NCI-H2029 (cell line): ENCODE measurements around the gene ZNF516.

Experiments used
- DNase-seq: peaks from one replicate; lab custom pipeline; 2025; lab: John Stamatoyannopoulos, UW

Gene ZNF516

DNA sequence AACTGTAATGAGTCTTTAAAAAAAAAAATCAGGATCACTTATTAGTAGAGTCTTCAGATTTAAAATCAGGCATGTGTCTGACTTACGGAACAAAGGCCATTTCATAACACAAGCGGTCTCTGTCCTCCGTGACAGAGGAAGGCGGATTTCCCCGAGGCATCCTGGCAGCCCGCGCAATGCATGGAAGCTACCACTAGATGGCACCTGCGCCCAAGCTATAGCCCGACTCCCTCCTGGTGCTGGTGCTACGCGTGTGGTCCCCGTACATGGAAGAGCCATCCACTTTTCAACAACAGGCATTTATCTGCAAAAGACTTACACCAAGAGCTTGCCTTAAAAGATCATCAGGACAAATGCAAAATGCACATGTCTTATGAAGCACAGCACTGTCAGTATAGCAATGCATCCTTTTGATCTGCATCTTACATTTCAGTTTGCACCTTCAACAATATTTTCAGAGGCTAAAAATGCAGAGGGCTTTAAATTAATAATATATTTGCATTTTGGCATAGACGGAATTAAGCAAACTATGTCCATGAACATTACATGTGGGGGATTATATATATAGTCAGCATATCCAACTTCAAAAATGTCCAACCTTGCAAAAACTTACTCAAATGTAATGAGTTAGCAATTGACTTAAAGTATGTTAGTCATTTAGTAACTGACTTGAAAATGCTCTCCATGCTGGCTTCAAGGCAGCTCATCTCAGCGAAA, 96.0 kb downstream of the ZNF516 start:
- DNase-seq: peak; percentile 5

- DNase-seq: no peak
These were observed 96.7 kb downstream of the ZNF516 start for GRCh38 chr18:76398295-76398694.

- DNase-seq: no peak
These were observed 97.4 kb downstream of the ZNF516 start for GRCh38 chr18:76397631-76398030.

DNA sequence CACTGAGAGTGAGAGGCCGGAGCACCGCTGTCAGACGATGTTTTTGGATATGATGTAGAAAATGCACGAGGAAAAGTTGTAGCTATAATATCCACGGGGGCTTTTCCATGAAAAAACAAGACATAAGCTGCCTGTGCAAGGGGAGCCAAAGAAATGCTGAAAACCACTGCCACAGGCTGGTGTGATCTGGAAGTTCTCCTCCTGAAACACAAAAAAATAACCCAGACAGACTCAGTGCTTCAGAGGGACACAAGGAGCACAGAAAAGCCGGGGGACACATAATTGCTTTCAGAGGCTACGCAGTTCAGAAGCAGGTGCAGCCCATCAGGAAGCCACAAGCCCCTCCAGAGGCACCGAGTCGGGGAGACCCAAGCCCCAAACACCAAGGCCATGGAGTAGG, 98.2 kb downstream of the ZNF516 start:
- DNase-seq: no peak

DNA sequence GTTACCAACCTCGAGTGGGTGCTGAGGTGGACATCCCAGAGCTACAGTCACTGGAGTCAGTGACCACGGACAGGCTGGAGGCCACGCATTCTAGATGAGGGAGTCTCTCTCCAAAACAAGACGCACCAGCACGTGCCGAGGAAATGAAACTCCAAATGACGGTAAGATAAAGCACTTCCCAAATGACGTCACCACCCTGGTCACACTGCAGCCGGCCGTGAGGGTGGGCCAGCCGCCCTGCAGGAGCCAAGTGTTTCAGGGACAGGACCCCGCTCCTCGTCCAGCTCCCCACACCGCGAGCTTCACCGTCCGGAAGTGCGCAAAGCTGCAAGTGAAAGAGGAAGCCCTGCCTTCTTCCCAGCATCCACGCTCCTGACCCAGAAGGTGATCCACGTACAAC, 99.4 kb downstream of the ZNF516 start:
- DNase-seq: no peak

- no peak for DNase-seq
These were observed 100.1 kb downstream of the ZNF516 start for GRCh38 chr18:76394780-76395476.

DNA sequence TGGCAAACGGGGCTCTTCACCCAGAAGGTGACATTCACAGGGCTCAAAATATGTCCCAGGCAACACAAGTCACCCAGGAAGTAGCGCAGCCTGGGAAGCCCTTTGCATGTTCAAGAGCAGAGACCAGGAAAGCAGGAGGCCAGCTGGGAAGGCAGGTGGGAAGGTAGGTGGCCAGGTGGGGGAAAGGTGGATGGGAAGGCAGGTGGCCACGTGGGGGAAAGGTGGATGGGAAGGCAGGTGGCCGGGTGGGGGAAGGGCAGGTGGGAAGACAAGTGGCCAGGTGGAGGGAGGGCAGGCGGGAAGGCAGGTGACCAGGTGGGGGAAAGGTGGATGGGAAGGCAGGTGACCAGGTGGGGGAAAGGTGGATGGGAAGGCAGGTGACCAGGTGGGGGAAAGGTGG, 102.7 kb downstream of the ZNF516 start:
- peak; percentile 23 for DNase-seq

GRCh38 chr18:76391746-76392145, 103.3 kb downstream of the ZNF516 start:
- DNase-seq: no peak

GRCh38 chr18:76391038-76391437, 104.0 kb downstream of the ZNF516 start:
- DNase-seq: no peak

GRCh38 chr18:76390452-76391035, 104.5 kb downstream of the ZNF516 start:
- no peak for DNase-seq

- DNase-seq: no peak
These were observed 105.3 kb downstream of the ZNF516 start for GRCh38 chr18:76389716-76390115.

DNA sequence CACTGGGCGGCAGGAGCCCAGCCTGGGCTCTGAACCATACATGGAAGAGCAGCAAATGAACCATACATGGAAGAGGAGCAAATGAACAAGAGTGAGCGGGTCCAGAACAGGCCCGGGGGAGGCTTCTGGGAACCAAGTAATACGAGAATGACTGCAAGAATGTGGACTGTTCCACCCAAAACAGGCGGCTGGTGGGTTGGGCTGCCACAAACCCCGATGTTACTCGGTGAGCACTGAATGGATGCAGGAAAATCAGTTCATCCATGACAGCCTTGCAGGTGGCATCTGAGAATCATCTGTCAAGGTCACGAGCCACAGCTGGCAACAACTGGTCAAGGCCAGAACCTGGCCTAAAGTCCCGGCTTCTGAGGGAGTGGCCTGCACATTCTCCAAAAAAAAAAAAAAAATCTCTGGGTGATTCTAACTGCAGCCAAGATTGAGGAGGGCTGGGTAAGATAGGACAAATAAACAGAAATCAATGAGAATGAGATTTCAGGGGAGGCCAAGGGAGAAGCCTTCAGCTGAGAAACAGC, 106.1 kb downstream of the ZNF516 start:
- DNase-seq: no peak

- no peak for DNase-seq
These were observed 106.8 kb downstream of the ZNF516 start for GRCh38 chr18:76388261-76388660.

GRCh38 chr18:76387608-76388007, 107.4 kb downstream of the ZNF516 start:
- DNase-seq: no peak

DNA sequence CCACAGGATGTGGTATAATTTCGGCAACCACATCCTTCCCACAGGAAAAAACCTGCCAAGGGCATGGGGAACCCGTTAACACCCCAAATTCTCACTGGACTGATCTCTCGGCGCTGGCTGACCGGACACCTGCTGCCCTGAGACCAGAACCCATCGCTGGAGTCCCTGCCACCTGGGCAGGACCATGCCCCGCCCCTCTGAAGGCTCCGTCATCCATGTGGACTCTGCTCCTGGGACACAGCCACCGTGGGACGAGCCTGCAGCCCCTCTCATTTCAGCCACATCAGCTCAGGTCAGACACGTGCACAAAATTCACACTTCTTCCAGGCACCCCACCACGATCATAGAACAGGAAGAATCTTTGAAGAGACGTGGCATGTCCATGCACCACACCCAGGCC, 108.2 kb downstream of the ZNF516 start:
- DNase-seq: no peak

GRCh38 chr18:76386071-76386470, 109.0 kb downstream of the ZNF516 start:
- no peak for DNase-seq

DNA sequence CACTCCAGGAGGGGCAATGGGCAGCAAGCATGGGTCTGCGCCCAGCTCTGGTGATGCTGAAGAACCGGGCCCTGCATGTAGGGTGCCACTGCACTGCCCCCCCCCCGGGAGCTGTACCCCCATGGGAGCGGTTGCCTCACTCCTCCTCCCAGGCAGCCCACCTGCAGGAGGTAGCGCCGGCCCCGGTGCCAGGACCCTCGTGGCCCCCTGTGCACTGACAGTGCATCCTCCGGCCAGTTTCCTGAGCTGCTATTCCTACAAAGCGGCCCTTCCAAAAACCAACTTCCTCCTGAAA, 109.4 kb downstream of the ZNF516 start:
- DNase-seq: no peak

- no peak for DNase-seq
These were observed 110.0 kb downstream of the ZNF516 start for GRCh38 chr18:76384861-76385680.

GRCh38 chr18:76384114-76384790, 110.8 kb downstream of the ZNF516 start:
- no peak for DNase-seq

- no peak for DNase-seq
These were observed 111.4 kb downstream of the ZNF516 start for GRCh38 chr18:76383636-76384035.

DNA sequence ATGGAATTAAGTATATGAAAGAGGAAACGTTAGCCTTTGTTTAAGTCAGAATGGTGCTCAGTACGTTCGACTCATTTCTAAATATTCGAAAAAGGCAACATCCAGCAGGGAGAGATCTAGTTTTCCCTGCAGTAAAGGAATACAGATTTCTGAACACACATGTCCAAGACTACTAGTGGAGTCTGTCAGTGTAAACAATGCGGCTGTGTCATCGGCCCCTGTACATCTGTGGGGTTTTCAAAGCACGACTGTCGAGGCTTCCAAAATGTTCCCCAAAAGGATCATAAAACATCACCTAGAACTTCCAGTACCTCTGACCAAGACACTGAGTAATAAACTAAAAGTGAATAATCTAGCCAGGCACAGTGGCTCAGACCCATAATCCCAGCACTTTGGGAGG, 112.8 kb downstream of the ZNF516 start:
- DNase-seq: no peak
